Endothelial cell of umbilical vein (primary cell): Measurements from ENCODE around the gene LENG8. TPM values are rescaled to one million over a fixed set of nuclear protein-coding genes. Genes with fewer than 3 reads are reported as not detected.
"Not testable (repeated sequence)": the region's sequence is repeated elsewhere in the genome, so short reads cannot be mapped to it uniquely, and the experiment has no call there.

ENCODE experiments used
- BruUV-seq: library from RNA; stranded (reverse); fragments of 400-500 nt; replicated peaks from 2 replicates; lab custom pipeline; 2021; lab: Mats Ljungman, UMichigan
- CTCF ChIA-PET: fragments of 300-600, 350-600 bp; sonication (Branson Sonifier 250); formaldehyde crosslinking; loops from one replicate; lab custom pipeline; 2021; ENCODE audit warnings: antibody characterized with exemption, inconsistent platforms; lab: Charles Lee
- POLR2A ChIA-PET: fragments of 300-600, 350-600 bp; sonication (Branson Sonifier 250); formaldehyde crosslinking; loops from one replicate; lab custom pipeline; 2021; ENCODE audit warnings: antibody characterized with exemption, inconsistent platforms; lab: Charles Lee
- DNase-seq: peaks from one replicate; pipeline ENCODE4 v3.0.0-alpha.2; 2011; ENCODE audit warnings: low read depth, low spot score
- FAIRE-seq: peaks from 2 replicates; lab custom pipeline; 2011; peaks lifted over from hg19 to GRCh38; lab: Jason Lieb, UNC
- H2AFZ ChIP-seq: 2 replicates; pipeline ENCODE4 v1.6.0; 2012; ENCODE audit warnings: low read depth, low read length, control low read depth, inconsistent platforms
- H3K27ac ChIP-seq: 2 replicates; pipeline ENCODE4 v1.5.1; 2011; ENCODE audit warnings: low read depth, mild to moderate bottlenecking, control low read depth, low read length, moderate library complexity; ENCODE audit not compliant: insufficient read depth
- H3K27me3 ChIP-seq, 2 experiments: 2 replicates each; pipeline versions ENCODE4 v1.6.0 to v1.6.1; 2011; ENCODE audit warnings: low read length in 2 of 2, mixed read lengths in 1 of 2; ENCODE audit not compliant: control insufficient read depth in 2 of 2, insufficient read depth in 2 of 2
- H3K36me3 ChIP-seq, 2 experiments: 2 replicates in 1 of 2; 3 replicates in 1 of 2; pipeline ENCODE4 v1.5.1; 2011; ENCODE audit warnings: low read length in 2 of 2, mild to moderate bottlenecking in 1 of 2, moderate library complexity in 1 of 2; ENCODE audit not compliant: control insufficient read depth in 2 of 2, insufficient read depth in 2 of 2; ENCODE audit errors: extremely low read depth in 1 of 2
- H3K4me1 ChIP-seq: 3 replicates; pipeline ENCODE4 v1.5.1; 2011; ENCODE audit warnings: mild to moderate bottlenecking, low read length; ENCODE audit not compliant: control insufficient read depth, insufficient read depth; ENCODE audit errors: extremely low read depth
- H3K4me2 ChIP-seq: 2 replicates; pipeline ENCODE4 v1.6.1; 2011; ENCODE audit warnings: low read length, control low read depth, mixed read lengths; ENCODE audit not compliant: insufficient read depth
- H3K4me3 ChIP-seq, 3 experiments: fragments of 200-600 bp in 1 of 3; sonication (generic), shearing (Covaris generic) in 1 of 3; replicated peaks in 1 of 3; 2 replicates each; pipeline ENCODE4 v1.5.1; 2011 to 2016; ENCODE audit warnings: control low read depth in 3 of 3, low read length in 3 of 3, mild to moderate bottlenecking in 2 of 3, inconsistent platforms in 1 of 3, low read depth in 1 of 3, moderate library complexity in 1 of 3; ENCODE audit not compliant: insufficient read depth in 1 of 3
- H3K79me2 ChIP-seq: 2 replicates; pipeline ENCODE4 v1.6.0; 2012; ENCODE audit warnings: low read length, inconsistent platforms; ENCODE audit not compliant: control insufficient read depth, insufficient read depth
- H3K9ac ChIP-seq: replicated peaks from 2 replicates; pipeline ENCODE3; 2011; ENCODE audit warnings: low read length, control low read depth; ENCODE audit not compliant: insufficient read depth; ENCODE audit errors: extremely low read depth
- H3K9me1 ChIP-seq: replicated peaks from 3 replicates; pipeline ENCODE4 v1.6.0; 2011; ENCODE audit warnings: mild to moderate bottlenecking, low read length; ENCODE audit not compliant: control insufficient read depth, insufficient read depth; ENCODE audit errors: extremely low read depth
- H3K9me3 ChIP-seq: replicated peaks from 2 replicates; pipeline ENCODE4 v1.5.1; 2012; ENCODE audit warnings: low read length, inconsistent platforms; ENCODE audit not compliant: control insufficient read depth, insufficient read depth
- H4K20me1 ChIP-seq: replicated peaks from 2 replicates; pipeline ENCODE3; 2011; ENCODE audit warnings: mild to moderate bottlenecking, low read length; ENCODE audit not compliant: control insufficient read depth, insufficient read depth; ENCODE audit errors: extremely low read depth
- dilution Hi-C: fragments of 300-500 bp; cut with MboI; formaldehyde crosslinking; loops from one replicate; pipeline ENCODE4 v1.15.0; 2019; ENCODE audit warnings: low sequenced_read_pairs; ENCODE audit not compliant: extremely low pct_ligation_motif_present
- intact Hi-C: fragments of 100-400 bp; cut with micrococcal nuclease; formaldehyde crosslinking; loops from one replicate; pipeline ENCODE4 v1.10.0; 2022
- polyA plus RNA-seq, 4 experiments: library from polyadenylated mRNA; depleted of rRNA in 3 of 4; stranded (reverse) in 3 of 4; unstranded in 1 of 4; fragments of >200 nt; gene quantifications; 2 replicates each; pipeline versions ENCODE4 v1.2.1 to v1.2.3, GENCODE V29; 2011 to 2012; ENCODE audit warnings: missing spikeins in 1 of 4
- total RNA-seq: library from RNA; stranded (reverse); gene quantifications from 2 replicates; pipeline ENCODE4 v1.2.3, GENCODE V29; 2021

The LENG8 gene
- total and polyA plus RNA-seq, 2 donors (not counting 3 experiments of a cell fraction or from before 2014, with no cell fraction given), result 130 to 218 TPM

DNA sequence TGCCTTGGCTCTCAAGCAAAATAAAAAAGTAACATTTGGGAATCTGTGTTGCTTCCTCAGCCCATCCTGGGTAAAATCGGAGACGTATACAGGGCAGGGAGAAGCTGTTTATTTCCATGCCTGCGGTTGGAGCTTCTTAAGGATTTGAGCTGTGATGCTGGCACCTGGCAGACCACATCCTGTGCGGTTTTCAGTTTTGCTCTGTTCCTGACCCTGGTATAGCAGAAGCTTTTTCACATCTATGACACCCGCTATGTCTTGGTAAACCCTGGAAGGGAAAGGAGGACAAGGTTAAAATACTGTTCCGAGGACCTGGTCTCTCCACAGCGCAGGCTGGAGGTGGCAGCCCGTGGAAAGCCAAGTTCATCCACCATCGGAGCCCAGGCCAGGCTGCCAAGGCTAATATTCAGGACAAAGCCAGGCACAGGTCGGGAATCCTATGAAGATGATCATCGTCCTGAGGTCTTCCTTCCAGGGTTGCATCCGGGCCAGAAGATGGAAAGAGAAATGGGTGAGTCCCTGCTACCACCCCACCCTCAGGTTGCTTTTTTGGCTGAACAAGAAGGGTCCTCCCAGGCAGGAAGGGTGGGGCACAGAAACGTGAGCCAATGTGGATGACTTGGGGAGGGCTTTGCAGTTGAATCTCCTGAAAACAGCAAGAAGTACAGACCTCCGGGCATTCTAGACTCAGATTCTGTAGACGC, 48.9 kb downstream of the LENG8 start:
- H2AFZ ChIP-seq, H3K36me3 ChIP-seq, intact Hi-C loops, H3K9me1 ChIP-seq, BruUV-seq, CTCF ChIA-PET, DNase-seq, H3K4me1 ChIP-seq, H3K79me2 ChIP-seq, H3K27ac ChIP-seq, H3K4me2 ChIP-seq, H3K27me3 ChIP-seq, FAIRE-seq, H3K9me3 ChIP-seq, POLR2A ChIA-PET, H3K9ac ChIP-seq, H4K20me1 ChIP-seq, H3K4me3 ChIP-seq, dilution Hi-C loops: not testable (repeated sequence)

DNA sequence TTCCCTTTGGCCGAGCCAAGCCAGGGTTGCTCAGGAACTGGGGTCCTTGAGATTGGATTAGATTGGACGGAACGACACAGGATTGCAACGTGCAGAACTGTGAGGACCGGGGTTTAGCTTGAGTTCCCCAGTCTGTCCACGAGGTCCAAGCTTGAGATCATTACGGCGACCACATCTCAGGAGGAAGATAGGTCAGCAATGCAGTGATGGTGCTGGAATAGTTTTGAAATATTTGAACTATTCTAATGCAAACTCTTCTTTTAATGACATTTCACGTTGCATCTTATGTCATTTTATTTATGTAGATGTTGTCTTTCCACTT, 49.4 kb downstream of the LENG8 start:
- H3K4me2 ChIP-seq, DNase-seq, H3K9ac ChIP-seq, H3K4me3 ChIP-seq, H3K9me1 ChIP-seq, H3K9me3 ChIP-seq, intact Hi-C loops, CTCF ChIA-PET, H3K27ac ChIP-seq, H4K20me1 ChIP-seq, H3K4me1 ChIP-seq, H3K79me2 ChIP-seq, H2AFZ ChIP-seq, FAIRE-seq, BruUV-seq, POLR2A ChIA-PET, dilution Hi-C loops, H3K36me3 ChIP-seq, H3K27me3 ChIP-seq: not testable (repeated sequence)
